Progenitor cell of endocrine pancreas (in vitro differentiated cells): ENCODE data around the gene CAMLG. TPM values are rescaled to one million over a fixed set of nuclear protein-coding genes. Genes with fewer than 3 reads are reported as not detected.

Experiments used
- DNase-seq: peaks from one replicate; pipeline ENCODE4 v3.0.0; 2021; ENCODE audit warnings: low spot score; ENCODE audit not compliant: unreplicated experiment
- H3K27ac Mint-ChIP-seq: 2 replicates; pipeline ENCODE4 v1.8.0; 2021; ENCODE audit warnings: mild to moderate bottlenecking, moderate library complexity, mixed read lengths
- H3K27me3 Mint-ChIP-seq: 2 replicates; pipeline ENCODE4 v1.8.0; 2021; ENCODE audit warnings: mixed read lengths
- H3K36me3 Mint-ChIP-seq: 2 replicates; pipeline ENCODE4 v1.8.0; 2022; ENCODE audit warnings: mixed read lengths; ENCODE audit not compliant: insufficient read depth
- H3K4me1 Mint-ChIP-seq: 2 replicates; pipeline ENCODE4 v1.8.0; 2021; ENCODE audit warnings: low read depth, mixed read lengths
- H3K4me3 Mint-ChIP-seq: 2 replicates; pipeline ENCODE4 v1.8.0; 2021; ENCODE audit warnings: low read depth, mild to moderate bottlenecking, moderate library complexity, mixed read lengths
- H3K9me3 Mint-ChIP-seq: 2 replicates; pipeline ENCODE4 v1.8.0; 2021; ENCODE audit warnings: low read depth, mixed read lengths
- total RNA-seq: library from RNA; stranded (reverse); gene quantifications from 2 replicates; pipeline ENCODE4 v1.2.1, GENCODE V29; 2021
- TF ChIP-seq, protein P1 (sequence below): fragments of 200-600 bp; sonication (generic); IDR thresholded peaks from one replicate; pipeline ENCODE4 v1.5.0; 2021; ENCODE audit warnings: antibody characterized with exemption, mild to moderate bottlenecking; ENCODE audit not compliant: unreplicated experiment

Gene CAMLG
- total RNA-seq, 1 donor from 2014 or later = 40.8 TPM

DNA sequence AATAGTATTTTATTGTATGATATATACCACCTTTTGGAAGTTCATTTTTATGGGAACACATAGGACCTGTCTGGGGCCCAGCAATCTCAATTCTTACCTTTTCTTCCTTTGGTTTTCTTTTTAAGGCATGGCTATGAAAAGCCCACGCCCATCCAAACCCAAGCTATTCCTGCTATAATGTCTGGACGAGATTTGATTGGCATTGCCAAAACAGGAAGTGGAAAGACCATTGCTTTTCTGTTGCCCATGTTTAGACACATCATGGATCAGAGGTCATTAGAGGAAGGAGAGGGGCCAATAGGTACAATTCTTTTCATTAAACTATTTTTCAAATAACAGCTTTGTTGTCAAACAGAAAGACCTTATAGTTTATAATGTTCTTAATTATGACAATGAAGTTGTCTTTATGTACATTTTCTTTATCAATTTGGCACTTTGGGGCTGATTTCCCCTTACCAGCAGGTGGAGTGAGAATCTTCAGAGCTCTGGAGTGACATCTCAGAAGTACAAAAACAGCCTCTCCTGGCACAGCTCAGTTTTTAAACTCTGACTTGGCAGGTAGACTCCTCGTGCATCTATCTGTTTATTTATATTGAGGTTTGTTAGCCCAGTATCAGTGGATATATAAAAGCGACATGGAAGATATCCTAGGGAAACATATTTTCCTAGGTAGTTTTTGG, 46.0 kb downstream of the CAMLG start:
- peaks cover 16% of the 10 kb centered on the region for H3K36me3 Mint-ChIP-seq
- TF ChIP-seq, protein P1, sequence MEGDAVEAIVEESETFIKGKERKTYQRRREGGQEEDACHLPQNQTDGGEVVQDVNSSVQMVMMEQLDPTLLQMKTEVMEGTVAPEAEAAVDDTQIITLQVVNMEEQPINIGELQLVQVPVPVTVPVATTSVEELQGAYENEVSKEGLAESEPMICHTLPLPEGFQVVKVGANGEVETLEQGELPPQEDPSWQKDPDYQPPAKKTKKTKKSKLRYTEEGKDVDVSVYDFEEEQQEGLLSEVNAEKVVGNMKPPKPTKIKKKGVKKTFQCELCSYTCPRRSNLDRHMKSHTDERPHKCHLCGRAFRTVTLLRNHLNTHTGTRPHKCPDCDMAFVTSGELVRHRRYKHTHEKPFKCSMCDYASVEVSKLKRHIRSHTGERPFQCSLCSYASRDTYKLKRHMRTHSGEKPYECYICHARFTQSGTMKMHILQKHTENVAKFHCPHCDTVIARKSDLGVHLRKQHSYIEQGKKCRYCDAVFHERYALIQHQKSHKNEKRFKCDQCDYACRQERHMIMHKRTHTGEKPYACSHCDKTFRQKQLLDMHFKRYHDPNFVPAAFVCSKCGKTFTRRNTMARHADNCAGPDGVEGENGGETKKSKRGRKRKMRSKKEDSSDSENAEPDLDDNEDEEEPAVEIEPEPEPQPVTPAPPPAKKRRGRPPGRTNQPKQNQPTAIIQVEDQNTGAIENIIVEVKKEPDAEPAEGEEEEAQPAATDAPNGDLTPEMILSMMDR = no peak
- no peaks in the 10 kb centered on the region for H3K9me3 Mint-ChIP-seq
- no peak overlapping the region for H3K4me3 Mint-ChIP-seq
- no peaks in the 10 kb centered on the region for H3K4me1 Mint-ChIP-seq
- H3K27ac Mint-ChIP-seq = no peak overlapping the region
- H3K27me3 Mint-ChIP-seq = no peaks in the 10 kb centered on the region
- DNase-seq = no peak

GRCh38 chr5:134784946-134785620, 46.7 kb downstream of the CAMLG start:
- TF ChIP-seq, protein P1 = no peak
- no peak overlapping the region for H3K4me3 Mint-ChIP-seq
- no peaks in the 10 kb centered on the region for H3K4me1 Mint-ChIP-seq
- no peaks in the 10 kb centered on the region for H3K9me3 Mint-ChIP-seq
- no peak overlapping the region for H3K27ac Mint-ChIP-seq
- H3K36me3 Mint-ChIP-seq = peaks cover 18% of the 10 kb centered on the region
- H3K27me3 Mint-ChIP-seq = no peaks in the 10 kb centered on the region
- DNase-seq = no peak

DNA sequence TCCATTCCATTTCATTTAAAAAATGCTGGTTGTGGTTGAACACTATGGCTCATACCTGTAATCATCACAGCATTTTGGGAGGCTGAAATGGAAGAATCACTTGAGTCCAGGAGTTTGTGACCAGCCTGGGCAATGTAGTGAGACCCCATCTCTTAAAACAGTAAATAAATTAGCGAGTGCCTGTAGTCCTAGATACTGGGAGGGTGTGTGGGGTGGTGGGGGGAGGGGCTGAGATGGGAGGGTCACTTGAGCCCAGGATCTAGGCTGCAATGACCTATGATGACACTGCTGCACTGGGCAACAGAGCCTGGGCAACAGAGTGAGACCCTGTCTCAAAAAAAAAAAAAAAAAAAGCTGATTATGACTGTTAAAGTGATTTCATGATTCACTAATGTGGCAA, 49.3 kb downstream of the CAMLG start:
- TF ChIP-seq, protein P1 = no peak
- H3K4me1 Mint-ChIP-seq = no peaks in the 10 kb centered on the region
- no peak overlapping the region for H3K27ac Mint-ChIP-seq
- H3K27me3 Mint-ChIP-seq = no peaks in the 10 kb centered on the region
- no peak for DNase-seq
- H3K36me3 Mint-ChIP-seq = peaks cover 17% of the 10 kb centered on the region
- no peak overlapping the region for H3K4me3 Mint-ChIP-seq
- no peaks in the 10 kb centered on the region for H3K9me3 Mint-ChIP-seq

DNA sequence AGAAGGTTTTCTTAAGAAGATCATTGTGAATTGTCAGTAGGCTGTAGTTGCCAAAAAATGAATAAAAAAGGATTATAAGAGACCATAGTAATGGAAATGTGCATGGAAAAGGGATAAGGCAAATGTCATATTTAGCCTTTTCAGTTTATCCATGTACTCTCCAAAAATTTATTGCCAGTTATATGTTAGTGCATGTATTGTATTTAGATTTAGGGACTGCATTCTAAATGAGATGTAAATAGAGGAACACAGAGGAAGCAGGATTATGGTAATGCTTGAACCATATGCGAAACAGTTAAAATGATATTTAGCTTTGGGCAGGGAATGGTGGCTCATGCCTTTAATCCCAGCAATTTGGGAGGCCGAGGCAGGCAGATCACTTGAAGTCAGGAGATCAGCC, 53.2 kb downstream of the CAMLG start:
- H3K4me1 Mint-ChIP-seq = no peaks in the 10 kb centered on the region
- TF ChIP-seq, protein P1 = no peak
- no peaks in the 10 kb centered on the region for H3K9me3 Mint-ChIP-seq
- H3K27me3 Mint-ChIP-seq = no peaks in the 10 kb centered on the region
- no peak overlapping the region for H3K4me3 Mint-ChIP-seq
- peaks cover 27% of the 10 kb centered on the region for H3K36me3 Mint-ChIP-seq
- H3K27ac Mint-ChIP-seq = no peak overlapping the region
- DNase-seq = no peak

DNA sequence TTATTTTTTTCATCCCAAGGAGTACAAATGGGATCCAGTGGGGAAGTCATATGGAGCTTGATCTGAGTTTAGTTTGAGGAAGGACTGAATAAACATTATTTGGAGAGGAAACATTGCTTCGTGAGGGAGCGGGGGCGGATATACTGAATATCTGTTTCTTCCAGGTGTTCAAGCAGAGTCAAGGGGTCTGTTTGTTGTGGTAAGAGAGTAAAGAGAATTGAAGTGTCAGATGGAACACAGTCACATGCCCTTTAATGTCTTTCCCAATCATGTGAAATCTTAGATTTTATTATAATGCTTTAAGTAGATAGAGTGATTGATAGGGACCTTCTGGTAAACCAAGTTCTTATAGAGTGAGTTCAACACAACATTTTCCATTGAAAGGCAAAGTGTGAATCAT, 53.9 kb downstream of the CAMLG start:
- no peak for DNase-seq
- Mint-ChIP-seq H3K9me3 (no peaks in the 10 kb centered on the region), H3K27ac (no peak overlapping the region), H3K4me1 (no peaks in the 10 kb centered on the region), H3K27me3 (no peaks in the 10 kb centered on the region), H3K36me3 (peaks cover 24% of the 10 kb centered on the region), H3K4me3 (no peak overlapping the region)
- TF ChIP-seq, protein P1 = no peak
